GM12878 (cell line): ENCODE measurements around the gene GARRE1.

ENCODE experiments used
- CTCF ChIP-seq, 3 experiments: IDR thresholded peaks in 2 of 3; conservative IDR thresholded peaks in 1 of 3; 2 replicates each; pipeline ENCODE4 v1.5.1; 2011; ENCODE audit warnings: low read depth in 3 of 3, low read length in 3 of 3, mild to moderate bottlenecking in 3 of 3, control low read depth in 2 of 3, moderate library complexity in 2 of 3, inconsistent platforms in 1 of 3, mixed read lengths in 1 of 3; ENCODE audit not compliant: control insufficient read depth in 2 of 3, insufficient read depth in 1 of 3; ENCODE audit errors: extremely low read depth in 1 of 3
- NBN ChIP-seq: fragments of 450-650 bp; IDR thresholded peaks from 2 replicates; pipeline ENCODE4 v1.6.1; 2016
- NKRF ChIP-seq: fragments of 450-650 bp; conservative IDR thresholded peaks from 2 replicates; pipeline ENCODE4 v1.6.1; 2017; ENCODE audit warnings: mild to moderate bottlenecking, moderate library complexity
- RCOR1 ChIP-seq: conservative IDR thresholded peaks from 2 replicates; pipeline ENCODE4 v1.6.1; 2012; ENCODE audit warnings: low read depth, low read length, improper control_type of control experiment
- REST ChIP-seq: IDR thresholded peaks from 2 replicates; pipeline ENCODE4 v1.6.1; 2012; ENCODE audit warnings: mild to moderate bottlenecking, low read depth, low read length
- SIX5 ChIP-seq: IDR thresholded peaks from 2 replicates; pipeline ENCODE4 v1.6.1; 2011; ENCODE audit warnings: mild to moderate bottlenecking, low read depth, low read length, moderate library complexity; ENCODE audit not compliant: severe bottlenecking
- SP1 ChIP-seq: IDR thresholded peaks from one replicate; pipeline ENCODE4 v1.6.1; 2011; ENCODE audit warnings: low read depth, low read length

GRCh38 chr19:34215006-34215665 is 39.2 kb upstream of the GARRE1 start:
- TF ChIP-seq SP1 = no peak
- no peak for TF ChIP-seq NKRF
- TF ChIP-seq CTCF (IDR thresholded peaks at IDR 0.05 in 2 of 3, conservative IDR thresholded peaks at IDR 0.05 in 1 of 3; ENCODE audit: control insufficient read depth in 2 of 3, extremely low read depth in 1 of 3, insufficient read depth in 1 of 3, low read depth in 3 of 3, low read length in 3 of 3) = no peak
- TF ChIP-seq NBN = no peak
- TF ChIP-seq SIX5 = no peak
- no peak for TF ChIP-seq RCOR1
- no peak for TF ChIP-seq REST
